ENCODE results near the gene CNTLN. TPM values are rescaled to one million over a fixed set of nuclear protein-coding genes. Genes with fewer than 3 reads are reported as not detected.
"Not testable (repeated sequence)": the region's sequence is repeated elsewhere in the genome, so short reads cannot be mapped to it uniquely, and the experiment has no call there.

The CNTLN gene
- total and polyA plus RNA-seq, 2 experiments from 2014 or later: 17.7 to 21.8 TPM

DNA sequence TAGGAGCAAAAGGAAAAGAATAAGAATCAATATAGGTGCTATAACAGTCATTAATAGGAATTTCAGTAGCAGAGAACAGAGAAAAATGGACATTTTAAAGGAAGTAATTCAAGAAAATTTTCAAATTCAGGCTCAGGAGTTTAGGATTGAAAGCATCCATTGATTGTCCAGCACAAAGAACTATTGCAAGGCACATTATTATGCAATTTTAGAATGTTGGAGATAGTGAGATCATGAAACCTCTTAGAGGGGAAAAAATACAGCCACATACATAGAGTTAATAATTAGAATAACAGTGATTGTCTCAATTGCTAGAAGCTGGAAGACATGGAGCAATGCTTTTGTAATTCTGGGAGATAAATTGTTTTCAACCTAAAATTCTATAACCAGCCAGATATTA lies 31.5 kb downstream of the CNTLN start (continued):
- TF ChIP-seq, protein P1, sequence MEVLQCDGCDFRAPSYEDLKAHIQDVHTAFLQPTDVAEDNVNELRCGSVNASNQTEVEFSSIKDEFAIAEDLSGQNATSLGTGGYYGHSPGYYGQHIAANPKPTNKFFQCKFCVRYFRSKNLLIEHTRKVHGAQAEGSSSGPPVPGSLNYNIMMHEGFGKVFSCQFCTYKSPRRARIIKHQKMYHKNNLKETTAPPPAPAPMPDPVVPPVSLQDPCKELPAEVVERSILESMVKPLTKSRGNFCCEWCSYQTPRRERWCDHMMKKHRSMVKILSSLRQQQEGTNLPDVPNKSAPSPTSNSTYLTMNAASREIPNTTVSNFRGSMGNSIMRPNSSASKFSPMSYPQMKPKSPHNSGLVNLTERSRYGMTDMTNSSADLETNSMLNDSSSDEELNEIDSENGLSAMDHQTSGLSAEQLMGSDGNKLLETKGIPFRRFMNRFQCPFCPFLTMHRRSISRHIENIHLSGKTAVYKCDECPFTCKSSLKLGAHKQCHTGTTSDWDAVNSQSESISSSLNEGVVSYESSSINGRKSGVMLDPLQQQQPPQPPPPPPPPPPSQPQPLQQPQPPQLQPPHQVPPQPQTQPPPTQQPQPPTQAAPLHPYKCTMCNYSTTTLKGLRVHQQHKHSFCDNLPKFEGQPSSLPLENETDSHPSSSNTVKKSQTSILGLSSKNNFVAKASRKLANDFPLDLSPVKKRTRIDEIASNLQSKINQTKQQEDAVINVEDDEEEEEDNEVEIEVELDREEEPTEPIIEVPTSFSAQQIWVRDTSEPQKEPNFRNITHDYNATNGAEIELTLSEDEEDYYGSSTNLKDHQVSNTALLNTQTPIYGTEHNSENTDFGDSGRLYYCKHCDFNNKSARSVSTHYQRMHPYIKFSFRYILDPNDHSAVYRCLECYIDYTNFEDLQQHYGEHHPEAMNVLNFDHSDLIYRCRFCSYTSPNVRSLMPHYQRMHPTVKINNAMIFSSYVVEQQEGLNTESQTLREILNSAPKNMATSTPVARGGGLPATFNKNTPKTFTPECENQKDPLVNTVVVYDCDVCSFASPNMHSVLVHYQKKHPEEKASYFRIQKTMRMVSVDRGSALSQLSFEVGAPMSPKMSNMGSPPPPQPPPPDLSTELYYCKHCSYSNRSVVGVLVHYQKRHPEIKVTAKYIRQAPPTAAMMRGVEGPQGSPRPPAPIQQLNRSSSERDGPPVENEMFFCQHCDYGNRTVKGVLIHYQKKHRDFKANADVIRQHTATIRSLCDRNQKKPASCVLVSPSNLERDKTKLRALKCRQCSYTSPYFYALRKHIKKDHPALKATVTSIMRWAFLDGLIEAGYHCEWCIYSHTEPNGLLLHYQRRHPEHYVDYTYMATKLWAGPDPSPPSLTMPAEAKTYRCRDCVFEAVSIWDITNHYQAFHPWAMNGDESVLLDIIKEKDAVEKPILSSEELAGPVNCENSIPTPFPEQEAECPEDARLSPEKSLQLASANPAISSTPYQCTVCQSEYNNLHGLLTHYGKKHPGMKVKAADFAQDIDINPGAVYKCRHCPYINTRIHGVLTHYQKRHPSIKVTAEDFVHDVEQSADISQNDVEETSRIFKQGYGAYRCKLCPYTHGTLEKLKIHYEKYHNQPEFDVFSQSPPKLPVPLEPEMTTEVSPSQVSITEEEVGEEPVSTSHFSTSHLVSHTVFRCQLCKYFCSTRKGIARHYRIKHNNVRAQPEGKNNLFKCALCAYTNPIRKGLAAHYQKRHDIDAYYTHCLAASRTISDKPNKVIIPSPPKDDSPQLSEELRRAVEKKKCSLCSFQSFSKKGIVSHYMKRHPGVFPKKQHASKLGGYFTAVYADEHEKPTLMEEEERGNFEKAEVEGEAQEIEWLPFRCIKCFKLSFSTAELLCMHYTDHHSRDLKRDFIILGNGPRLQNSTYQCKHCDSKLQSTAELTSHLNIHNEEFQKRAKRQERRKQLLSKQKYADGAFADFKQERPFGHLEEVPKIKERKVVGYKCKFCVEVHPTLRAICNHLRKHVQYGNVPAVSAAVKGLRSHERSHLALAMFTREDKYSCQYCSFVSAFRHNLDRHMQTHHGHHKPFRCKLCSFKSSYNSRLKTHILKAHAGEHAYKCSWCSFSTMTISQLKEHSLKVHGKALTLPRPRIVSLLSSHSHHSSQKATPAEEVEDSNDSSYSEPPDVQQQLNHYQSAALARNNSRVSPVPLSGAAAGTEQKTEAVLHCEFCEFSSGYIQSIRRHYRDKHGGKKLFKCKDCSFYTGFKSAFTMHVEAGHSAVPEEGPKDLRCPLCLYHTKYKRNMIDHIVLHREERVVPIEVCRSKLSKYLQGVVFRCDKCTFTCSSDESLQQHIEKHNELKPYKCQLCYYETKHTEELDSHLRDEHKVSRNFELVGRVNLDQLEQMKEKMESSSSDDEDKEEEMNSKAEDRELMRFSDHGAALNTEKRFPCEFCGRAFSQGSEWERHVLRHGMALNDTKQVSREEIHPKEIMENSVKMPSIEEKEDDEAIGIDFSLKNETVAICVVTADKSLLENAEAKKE (CRISPR knock-in tag; IDR thresholded peaks at IDR 0.05): no peak
- TF ChIP-seq EZH2 (IDR thresholded peaks at IDR 0.05; ENCODE audit: low read depth, unreplicated experiment) (no peak), ZNF114 (CRISPR knock-in tag; IDR thresholded peaks at IDR 0.05) (no peak)

DNA sequence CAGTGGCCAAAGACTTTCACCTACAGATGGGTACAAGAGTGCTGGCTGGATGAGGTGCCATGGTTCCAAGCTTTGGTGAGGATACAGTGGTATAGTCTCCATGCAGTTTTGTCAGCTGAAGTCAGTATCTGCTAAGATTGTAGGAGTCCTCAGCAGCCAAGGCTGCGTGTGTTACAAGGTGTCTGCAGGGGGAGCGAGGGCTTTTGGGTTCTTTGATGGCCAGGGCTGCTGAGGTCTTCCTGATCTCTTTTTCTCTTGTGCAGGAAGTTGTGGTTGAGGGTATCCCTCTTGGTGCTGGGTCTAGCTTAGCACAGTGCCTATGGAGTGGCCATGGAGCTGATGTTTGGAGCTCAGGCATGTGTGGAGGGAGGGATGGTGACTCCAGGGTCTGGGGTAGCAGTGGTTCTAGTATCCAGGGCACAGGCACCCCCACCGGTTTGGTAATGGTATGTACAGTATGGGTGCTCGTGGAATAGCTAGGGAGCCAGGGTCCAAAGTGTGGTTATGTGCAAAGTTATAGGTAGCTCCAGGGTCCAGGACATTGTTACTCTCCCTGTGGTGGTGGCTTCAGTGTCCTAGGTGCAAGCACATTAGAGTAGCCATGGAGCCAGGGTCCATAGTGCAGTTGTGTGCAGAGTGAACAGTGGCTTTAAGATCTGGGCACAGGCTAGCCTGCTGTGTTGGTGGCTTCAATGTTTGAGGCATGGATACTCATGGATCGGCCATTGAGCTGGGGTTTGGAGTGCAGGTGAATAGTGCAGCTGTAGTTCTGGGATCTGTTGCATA lies 36.7 kb downstream of the CNTLN start:
- Mint-ChIP-seq H3K9me3 (peaks cover 6% of the 10 kb centered on the region; the same call in 1 of the 3 replicates), H3K27ac (no peak overlapping the region), H3K4me1 (peaks cover 2% of the 10 kb centered on the region; the same call in 1 of the 3 replicates), H3K36me3 (ENCODE audit: low read depth) (peaks cover 9% of the 10 kb centered on the region; the same call in 1 of the 3 replicates), H3K27me3 (ENCODE audit: insufficient read depth, low read depth, poor library complexity) (no peaks in the 10 kb centered on the region), H3K4me3 (no peak overlapping the region)
- H3F3A ChIP-seq (replicated peaks; ENCODE audit: low read depth): no peaks in the 10 kb centered on the region
- no peaks in the 10 kb centered on the region for H3K4me1 ChIP-seq (ENCODE audit: insufficient read depth)
- no peak overlapping the region for H3K4me3 ChIP-seq
- H3K36me3 ChIP-seq (ENCODE audit: insufficient read depth): no peaks in the 10 kb centered on the region
- DNase-seq (ENCODE audit: low spot score) (peak; percentile 25), ATAC-seq (peak; percentile 62)
- no peaks in the 10 kb centered on the region for H4K20me1 ChIP-seq (replicated peaks; ENCODE audit: insufficient read depth)
- TF ChIP-seq, protein P2, sequence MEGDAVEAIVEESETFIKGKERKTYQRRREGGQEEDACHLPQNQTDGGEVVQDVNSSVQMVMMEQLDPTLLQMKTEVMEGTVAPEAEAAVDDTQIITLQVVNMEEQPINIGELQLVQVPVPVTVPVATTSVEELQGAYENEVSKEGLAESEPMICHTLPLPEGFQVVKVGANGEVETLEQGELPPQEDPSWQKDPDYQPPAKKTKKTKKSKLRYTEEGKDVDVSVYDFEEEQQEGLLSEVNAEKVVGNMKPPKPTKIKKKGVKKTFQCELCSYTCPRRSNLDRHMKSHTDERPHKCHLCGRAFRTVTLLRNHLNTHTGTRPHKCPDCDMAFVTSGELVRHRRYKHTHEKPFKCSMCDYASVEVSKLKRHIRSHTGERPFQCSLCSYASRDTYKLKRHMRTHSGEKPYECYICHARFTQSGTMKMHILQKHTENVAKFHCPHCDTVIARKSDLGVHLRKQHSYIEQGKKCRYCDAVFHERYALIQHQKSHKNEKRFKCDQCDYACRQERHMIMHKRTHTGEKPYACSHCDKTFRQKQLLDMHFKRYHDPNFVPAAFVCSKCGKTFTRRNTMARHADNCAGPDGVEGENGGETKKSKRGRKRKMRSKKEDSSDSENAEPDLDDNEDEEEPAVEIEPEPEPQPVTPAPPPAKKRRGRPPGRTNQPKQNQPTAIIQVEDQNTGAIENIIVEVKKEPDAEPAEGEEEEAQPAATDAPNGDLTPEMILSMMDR (conservative IDR thresholded peaks at IDR 0.05; ENCODE audit: low read depth in 2 of 2): peak in 1 of 2 experiments; percentile 29; a peak in 2 of 4 replicates
- TF ChIP-seq STAT1 (IDR thresholded peaks at IDR 0.05; ENCODE audit: unreplicated experiment): no peak
- peaks cover 52% of the 10 kb centered on the region for H3K79me2 ChIP-seq (replicated peaks; ENCODE audit: insufficient read depth)
- no peaks in the 10 kb centered on the region for H3K27me3 ChIP-seq (ENCODE audit: insufficient read depth)
- no peak overlapping the region for H3K27ac ChIP-seq (ENCODE audit: low read depth)
- H3K4me2 ChIP-seq: no peak overlapping the region
- no peaks in the 10 kb centered on the region for H3K9me2 ChIP-seq (ENCODE audit: insufficient read depth)
- H2AFZ ChIP-seq: no peak overlapping the region

DNA sequence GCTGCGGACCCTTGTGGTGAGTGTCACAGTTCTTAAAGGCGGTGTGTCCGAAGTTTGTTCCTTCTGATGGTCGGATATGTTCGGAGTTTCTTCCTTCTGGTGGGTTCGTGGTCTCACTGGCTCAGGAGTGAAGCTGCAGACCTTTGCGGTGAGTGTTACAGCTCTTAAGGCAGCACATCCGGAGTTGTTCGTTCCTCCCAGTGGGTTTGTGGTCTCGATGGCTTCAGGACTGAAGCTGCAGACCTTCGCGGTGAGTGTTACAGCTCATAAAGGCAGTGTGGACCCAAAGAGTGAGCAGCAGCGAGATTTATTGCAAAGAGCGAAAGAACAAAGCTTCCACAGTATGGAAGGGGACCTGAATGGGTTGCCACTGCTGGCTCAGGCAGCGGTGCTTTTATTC lies 42.7 kb downstream of the CNTLN start:
- H2AFZ ChIP-seq; H4K20me1 ChIP-seq (replicated peaks; ENCODE audit: insufficient read depth); H3K27me3 Mint-ChIP-seq (ENCODE audit: insufficient read depth, low read depth, poor library complexity); H3K36me3 ChIP-seq (ENCODE audit: insufficient read depth); H3K27ac Mint-ChIP-seq; H3K4me3 Mint-ChIP-seq; H3K9me2 ChIP-seq (ENCODE audit: insufficient read depth); ATAC-seq; H3K4me1 ChIP-seq (ENCODE audit: insufficient read depth); H3K27ac ChIP-seq (ENCODE audit: low read depth); H3K9me3 Mint-ChIP-seq; H3K4me2 ChIP-seq; H3K27me3 ChIP-seq (ENCODE audit: insufficient read depth); H3F3A ChIP-seq (replicated peaks; ENCODE audit: low read depth); H3K4me1 Mint-ChIP-seq; DNase-seq (ENCODE audit: low spot score); H3K4me3 ChIP-seq: not testable (repeated sequence)
- peaks cover 18% of the 10 kb centered on the region for H3K36me3 Mint-ChIP-seq (ENCODE audit: low read depth)
- H3K79me2 ChIP-seq (replicated peaks; ENCODE audit: insufficient read depth): peaks cover 63% of the 10 kb centered on the region
